ENCODE data around the gene UROC1.

Gene UROC1

DNA sequence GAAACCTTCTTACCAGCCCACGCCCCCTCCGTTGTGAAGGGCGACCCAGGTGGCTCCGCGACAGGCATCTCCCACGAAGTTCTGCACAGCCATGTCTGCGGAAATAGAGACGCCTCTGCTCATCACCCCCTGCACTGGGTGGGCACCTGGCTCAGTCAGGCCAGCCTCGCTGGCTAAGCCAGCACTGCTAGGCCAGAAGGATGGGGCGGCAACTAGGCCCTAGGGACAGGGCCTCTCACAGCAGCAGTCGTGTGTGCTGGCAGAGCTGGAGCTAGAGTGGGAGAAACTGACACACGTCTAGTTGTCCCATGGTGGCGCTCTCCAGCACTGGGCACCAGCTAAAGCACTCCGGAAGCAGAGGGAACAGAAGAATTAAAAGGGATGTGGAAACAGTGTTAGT, 29.4 kb downstream of the UROC1 start:
- no peak for DNase-seq
- in situ Hi-C loops (cut with HindIII; ENCODE audit: low pct_ligation_motif_present, low pct_unique_long_range_greater_than_20kb, low sequenced_read_pairs), result no loop called here

DNA sequence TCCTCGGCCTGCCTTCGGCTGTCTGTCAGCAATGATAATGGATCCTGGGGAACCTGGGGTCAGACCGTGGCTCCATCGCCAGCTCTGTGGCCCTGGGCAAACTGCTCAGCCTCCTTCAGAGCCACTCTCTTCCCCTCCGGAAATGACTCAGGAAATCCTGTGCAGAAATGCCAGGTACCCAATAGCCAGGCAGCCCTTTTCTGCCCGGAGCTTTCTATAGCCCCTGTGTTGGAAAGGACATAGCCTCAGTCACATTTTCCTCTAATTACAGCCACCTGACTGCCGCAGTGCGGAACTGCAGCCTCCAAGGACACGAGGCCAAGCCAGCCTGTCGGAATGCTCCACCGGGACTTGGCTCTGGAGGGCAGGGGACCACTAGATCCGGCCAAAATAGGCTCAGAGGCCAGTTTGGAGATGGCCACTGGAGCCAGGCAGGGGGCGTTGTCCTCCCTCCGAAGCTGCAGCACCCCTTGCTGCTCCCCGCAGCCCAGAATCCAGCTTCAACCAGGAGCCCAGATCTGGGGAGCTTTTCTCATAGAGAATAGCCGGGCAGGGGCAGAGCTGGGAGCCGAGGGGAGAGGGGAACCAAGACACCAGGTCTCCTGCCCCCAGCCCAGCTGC, 30.3 kb downstream of the UROC1 start:
- DNase-seq, result no peak
- in situ Hi-C loops (cut with HindIII; ENCODE audit: low pct_ligation_motif_present, low pct_unique_long_range_greater_than_20kb, low sequenced_read_pairs), result no loop called here

GRCh38 chr3:126486360-126486847, 31.2 kb downstream of the UROC1 start:
- DNase-seq, result no peak
- in situ Hi-C loops (cut with HindIII; ENCODE audit: low pct_ligation_motif_present, low pct_unique_long_range_greater_than_20kb, low sequenced_read_pairs), result no loop called here

- DNase-seq, result no peak
- in situ Hi-C loops (cut with HindIII; ENCODE audit: low pct_ligation_motif_present, low pct_unique_long_range_greater_than_20kb, low sequenced_read_pairs), result no loop called here
Observed at GRCh38 chr3:126485956-126486355, 31.6 kb downstream of the UROC1 start.

- in situ Hi-C loops (cut with HindIII; ENCODE audit: low pct_ligation_motif_present, low pct_unique_long_range_greater_than_20kb, low sequenced_read_pairs), result no loop called here
- no peak for DNase-seq
Observed at GRCh38 chr3:126485176-126485897, 32.2 kb downstream of the UROC1 start.

GRCh38 chr3:126484662-126485061, 32.9 kb downstream of the UROC1 start:
- in situ Hi-C loops (cut with HindIII; ENCODE audit: low pct_ligation_motif_present, low pct_unique_long_range_greater_than_20kb, low sequenced_read_pairs), result no loop called here
- DNase-seq, result no peak

DNA sequence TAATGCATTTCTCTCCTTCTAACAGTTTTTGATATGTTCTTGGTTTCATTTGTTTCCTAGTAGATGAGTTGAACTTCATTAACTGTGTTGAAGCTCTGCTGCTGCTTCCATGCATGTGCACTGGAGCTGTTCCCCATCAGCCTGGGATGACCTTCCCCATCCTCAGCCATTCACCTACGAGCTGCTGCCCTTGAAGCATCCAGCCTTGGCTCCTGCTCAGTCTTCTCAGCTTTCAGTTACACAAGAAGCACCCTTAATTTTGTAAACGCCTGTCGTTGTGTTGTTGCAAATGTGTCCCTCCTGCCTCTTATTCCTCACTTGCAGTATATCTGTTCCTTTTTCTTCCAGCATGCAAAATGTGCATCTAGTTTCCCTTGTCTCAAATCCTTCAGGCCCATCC, 33.4 kb downstream of the UROC1 start:
- DNase-seq, result no peak
- in situ Hi-C loops (cut with HindIII; ENCODE audit: low pct_ligation_motif_present, low pct_unique_long_range_greater_than_20kb, low sequenced_read_pairs), result no loop called here

GRCh38 chr3:126483321-126483761, 34.2 kb downstream of the UROC1 start:
- no peak for DNase-seq
- in situ Hi-C loops (cut with HindIII; ENCODE audit: low pct_ligation_motif_present, low pct_unique_long_range_greater_than_20kb, low sequenced_read_pairs), result no loop called here

GRCh38 chr3:126482503-126483255, 34.9 kb downstream of the UROC1 start:
- in situ Hi-C loops (cut with HindIII; ENCODE audit: low pct_ligation_motif_present, low pct_unique_long_range_greater_than_20kb, low sequenced_read_pairs), result no loop called here
- DNase-seq, result no peak

- in situ Hi-C loops (cut with HindIII; ENCODE audit: low pct_ligation_motif_present, low pct_unique_long_range_greater_than_20kb, low sequenced_read_pairs), result no loop called here
- no peak for DNase-seq
Observed at GRCh38 chr3:126481808-126482502, 35.6 kb downstream of the UROC1 start.

DNA sequence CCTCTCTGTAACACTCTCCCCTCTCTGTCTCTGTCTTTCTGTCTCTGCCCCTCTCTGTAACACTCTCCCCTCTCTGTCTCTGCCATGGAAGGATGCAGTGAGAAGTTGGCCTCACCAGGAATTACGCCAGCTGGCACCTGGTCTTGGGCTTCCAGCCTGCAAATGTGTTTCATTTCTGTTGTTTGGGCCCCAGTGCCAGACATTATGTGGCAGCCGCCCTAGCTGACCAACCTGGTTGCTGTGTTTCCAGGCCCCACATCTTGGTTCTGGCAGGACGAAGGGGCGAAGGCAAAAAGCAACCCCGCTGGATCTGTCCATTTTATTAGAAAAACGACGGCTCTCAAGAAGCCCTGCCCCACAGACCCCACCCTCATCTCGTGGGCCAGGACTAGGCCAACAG, 36.7 kb downstream of the UROC1 start:
- in situ Hi-C loops (cut with HindIII; ENCODE audit: low pct_ligation_motif_present, low pct_unique_long_range_greater_than_20kb, low sequenced_read_pairs), result no loop called here
- DNase-seq, result no peak

GRCh38 chr3:126480206-126480605, 37.4 kb downstream of the UROC1 start:
- no peak for DNase-seq
- in situ Hi-C loops (cut with HindIII; ENCODE audit: low pct_ligation_motif_present, low pct_unique_long_range_greater_than_20kb, low sequenced_read_pairs), result no loop called here

- no peak for DNase-seq
- in situ Hi-C loops (cut with HindIII; ENCODE audit: low pct_ligation_motif_present, low pct_unique_long_range_greater_than_20kb, low sequenced_read_pairs), result no loop called here
Observed at GRCh38 chr3:126479642-126480041, 37.9 kb downstream of the UROC1 start.

DNA sequence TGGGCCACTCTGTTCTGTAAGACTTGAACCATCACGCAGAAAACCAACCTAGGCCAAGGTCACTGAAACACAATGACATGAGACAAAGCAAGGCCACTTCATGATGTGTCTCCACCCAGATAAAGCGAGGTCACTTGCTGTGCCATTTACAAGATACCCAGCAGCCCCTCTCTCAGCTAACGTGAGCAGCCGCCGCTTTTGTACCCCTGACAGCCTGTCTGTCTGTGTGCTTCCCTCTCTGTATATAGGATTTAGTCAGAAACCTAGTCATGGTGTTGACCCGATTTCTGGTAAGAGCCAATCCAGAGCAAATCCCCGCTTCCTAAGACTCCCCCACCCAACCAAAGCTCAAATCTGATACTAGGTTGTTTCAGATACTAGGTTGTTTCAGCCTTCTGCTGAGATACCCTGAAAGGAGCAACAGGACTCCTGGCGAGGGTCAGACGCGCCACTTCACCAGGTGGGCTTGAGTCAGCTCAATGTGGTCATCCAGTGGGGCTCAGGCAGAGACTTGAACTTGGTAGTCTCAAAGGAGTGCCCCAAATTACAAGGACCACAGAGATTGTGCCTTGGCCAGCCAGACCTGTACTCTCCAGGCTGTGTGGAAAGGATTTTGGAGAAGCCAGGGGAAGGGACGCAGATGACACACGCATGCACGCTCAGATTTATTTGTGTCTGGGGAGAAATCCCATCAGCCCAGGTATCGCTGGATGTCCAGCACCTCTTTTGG, 38.8 kb downstream of the UROC1 start:
- no peak for DNase-seq
- in situ Hi-C loops (cut with HindIII; ENCODE audit: low pct_ligation_motif_present, low pct_unique_long_range_greater_than_20kb, low sequenced_read_pairs), result no loop called here

- in situ Hi-C loops (cut with HindIII; ENCODE audit: low pct_ligation_motif_present, low pct_unique_long_range_greater_than_20kb, low sequenced_read_pairs), result no loop called here
- no peak for DNase-seq
Observed at GRCh38 chr3:126477061-126477380, 40.6 kb downstream of the UROC1 start.

DNA sequence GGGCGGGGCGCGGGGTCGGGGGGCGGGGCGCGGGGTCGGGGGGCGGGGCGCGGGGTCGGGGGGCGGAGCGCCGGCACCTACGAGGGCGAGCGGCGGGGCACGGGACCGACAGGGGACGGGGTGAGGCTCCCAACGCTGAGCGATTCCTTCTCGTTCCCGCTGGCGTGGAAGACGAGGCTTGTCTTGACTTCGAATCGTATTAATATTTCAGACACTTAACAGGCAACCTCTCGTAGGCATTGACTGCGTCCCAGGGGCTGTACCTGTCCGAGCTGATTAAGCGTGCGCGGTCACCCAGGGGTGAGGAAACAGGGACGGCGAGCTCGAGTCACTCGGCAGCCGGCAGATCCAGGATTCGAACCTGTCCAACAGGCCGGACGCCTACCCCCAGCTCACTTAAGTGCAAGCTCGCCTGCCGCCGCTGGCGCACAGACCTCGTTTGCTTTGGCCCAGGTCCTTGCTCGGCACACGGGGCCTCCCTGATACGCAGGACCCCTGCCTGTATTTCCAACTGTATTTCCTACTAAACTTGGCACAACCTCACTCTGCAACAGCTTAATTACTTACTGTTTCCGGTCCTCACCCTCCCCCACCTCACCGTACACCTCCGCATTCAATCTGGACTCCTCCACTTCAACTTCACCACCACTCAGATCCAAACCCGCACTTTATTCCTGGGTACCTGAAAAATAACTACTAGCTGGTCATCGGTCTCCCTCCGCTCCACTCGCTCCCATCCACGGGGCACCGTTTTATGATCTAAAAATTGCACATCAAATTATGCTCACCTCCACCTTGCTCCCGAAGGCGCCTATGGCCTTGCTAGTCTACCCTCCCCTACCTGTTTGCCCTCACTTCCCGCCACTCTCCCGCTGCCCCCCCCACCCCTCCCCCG, 41.2 kb downstream of the UROC1 start:
- in situ Hi-C loops (cut with HindIII; ENCODE audit: low pct_ligation_motif_present, low pct_unique_long_range_greater_than_20kb, low sequenced_read_pairs), result no loop called here
- DNase-seq, result peak; percentile 49

- peak; percentile 92 for DNase-seq
- in situ Hi-C loops (cut with HindIII; ENCODE audit: low pct_ligation_motif_present, low pct_unique_long_range_greater_than_20kb, low sequenced_read_pairs), result no loop called here
Observed at GRCh38 chr3:126475413-126476114, 42.0 kb downstream of the UROC1 start, which contains the start of gene ZXDC. TSS of gene ZXDC (minus strand) at chr3:126475891. CDS start at chr3:126475865, 26 bp downstream.
